Measurements from ENCODE around the gene RPL3.

The RPL3 gene

GRCh38 chr22:39265143-39265886 lies 54.1 kb downstream of the RPL3 start:
- no peaks in the 10 kb centered on the region for H3K27me3 ChIP-seq (ENCODE audit: control insufficient read depth, low read length)
- no peak overlapping the region for H3K4me3 ChIP-seq (ENCODE audit: low read length)
- no peaks in the 10 kb centered on the region for H3K9me3 ChIP-seq (ENCODE audit: control insufficient read depth, insufficient read depth, low read length)
- H3F3A ChIP-seq (ENCODE audit: control insufficient read depth, insufficient read depth) = peaks cover 7% of the 10 kb centered on the region
- no peaks in the 10 kb centered on the region for H3K36me3 ChIP-seq (ENCODE audit: control insufficient read depth, low read length)
- no peaks in the 10 kb centered on the region for H3K79me2 ChIP-seq (ENCODE audit: control insufficient read depth, low read length)
- H3K27ac ChIP-seq (ENCODE audit: low read depth, low read length) = peak overlapping the region; percentile 78
- TF ChIP-seq, protein P1, sequence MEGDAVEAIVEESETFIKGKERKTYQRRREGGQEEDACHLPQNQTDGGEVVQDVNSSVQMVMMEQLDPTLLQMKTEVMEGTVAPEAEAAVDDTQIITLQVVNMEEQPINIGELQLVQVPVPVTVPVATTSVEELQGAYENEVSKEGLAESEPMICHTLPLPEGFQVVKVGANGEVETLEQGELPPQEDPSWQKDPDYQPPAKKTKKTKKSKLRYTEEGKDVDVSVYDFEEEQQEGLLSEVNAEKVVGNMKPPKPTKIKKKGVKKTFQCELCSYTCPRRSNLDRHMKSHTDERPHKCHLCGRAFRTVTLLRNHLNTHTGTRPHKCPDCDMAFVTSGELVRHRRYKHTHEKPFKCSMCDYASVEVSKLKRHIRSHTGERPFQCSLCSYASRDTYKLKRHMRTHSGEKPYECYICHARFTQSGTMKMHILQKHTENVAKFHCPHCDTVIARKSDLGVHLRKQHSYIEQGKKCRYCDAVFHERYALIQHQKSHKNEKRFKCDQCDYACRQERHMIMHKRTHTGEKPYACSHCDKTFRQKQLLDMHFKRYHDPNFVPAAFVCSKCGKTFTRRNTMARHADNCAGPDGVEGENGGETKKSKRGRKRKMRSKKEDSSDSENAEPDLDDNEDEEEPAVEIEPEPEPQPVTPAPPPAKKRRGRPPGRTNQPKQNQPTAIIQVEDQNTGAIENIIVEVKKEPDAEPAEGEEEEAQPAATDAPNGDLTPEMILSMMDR (IDR thresholded peaks at IDR 0.05; ENCODE audit: low read depth, low read length, poor library complexity, severe bottlenecking) = no peak
- no peak for TF ChIP-seq EZH2phosphoT487 (IDR thresholded peaks at IDR 0.05; ENCODE audit: borderline replicate concordance, low read length)
- H3K4me2 ChIP-seq (ENCODE audit: low read length) = peak overlapping the region; percentile 70
- no peaks in the 10 kb centered on the region for H4K20me1 ChIP-seq (ENCODE audit: control insufficient read depth, insufficient read depth, low read depth, low read length)
- H3K4me1 ChIP-seq (ENCODE audit: control insufficient read depth, low read length) = peaks cover 57% of the 10 kb centered on the region
- H3K9me2 ChIP-seq (replicated peaks; ENCODE audit: control insufficient read depth, low read length) = no peaks in the 10 kb centered on the region

- Histone ChIP-seq H3K9me3 (ENCODE audit: control insufficient read depth, insufficient read depth, low read length) (no peaks in the 10 kb centered on the region), H3K36me3 (ENCODE audit: control insufficient read depth, low read length) (no peaks in the 10 kb centered on the region), H3F3A (ENCODE audit: control insufficient read depth, insufficient read depth) (peaks cover 7% of the 10 kb centered on the region), H3K9me2 (replicated peaks; ENCODE audit: control insufficient read depth, low read length) (no peaks in the 10 kb centered on the region), H3K79me2 (ENCODE audit: control insufficient read depth, low read length) (no peaks in the 10 kb centered on the region), H4K20me1 (ENCODE audit: control insufficient read depth, insufficient read depth, low read depth, low read length) (no peaks in the 10 kb centered on the region), H3K4me1 (ENCODE audit: control insufficient read depth, low read length) (peaks cover 57% of the 10 kb centered on the region), H3K4me3 (ENCODE audit: low read length) (no peak overlapping the region), H3K27ac (ENCODE audit: low read depth, low read length) (no peak overlapping the region), H3K4me2 (ENCODE audit: low read length) (no peak overlapping the region), H3K27me3 (ENCODE audit: control insufficient read depth, low read length) (no peaks in the 10 kb centered on the region)
- TF ChIP-seq EZH2phosphoT487 (IDR thresholded peaks at IDR 0.05; ENCODE audit: borderline replicate concordance, low read length) = no peak
- TF ChIP-seq, protein P1 (IDR thresholded peaks at IDR 0.05; ENCODE audit: low read depth, low read length, poor library complexity, severe bottlenecking) = no peak
Observed at GRCh38 chr22:39264349-39265038, 54.9 kb downstream of the RPL3 start.

DNA sequence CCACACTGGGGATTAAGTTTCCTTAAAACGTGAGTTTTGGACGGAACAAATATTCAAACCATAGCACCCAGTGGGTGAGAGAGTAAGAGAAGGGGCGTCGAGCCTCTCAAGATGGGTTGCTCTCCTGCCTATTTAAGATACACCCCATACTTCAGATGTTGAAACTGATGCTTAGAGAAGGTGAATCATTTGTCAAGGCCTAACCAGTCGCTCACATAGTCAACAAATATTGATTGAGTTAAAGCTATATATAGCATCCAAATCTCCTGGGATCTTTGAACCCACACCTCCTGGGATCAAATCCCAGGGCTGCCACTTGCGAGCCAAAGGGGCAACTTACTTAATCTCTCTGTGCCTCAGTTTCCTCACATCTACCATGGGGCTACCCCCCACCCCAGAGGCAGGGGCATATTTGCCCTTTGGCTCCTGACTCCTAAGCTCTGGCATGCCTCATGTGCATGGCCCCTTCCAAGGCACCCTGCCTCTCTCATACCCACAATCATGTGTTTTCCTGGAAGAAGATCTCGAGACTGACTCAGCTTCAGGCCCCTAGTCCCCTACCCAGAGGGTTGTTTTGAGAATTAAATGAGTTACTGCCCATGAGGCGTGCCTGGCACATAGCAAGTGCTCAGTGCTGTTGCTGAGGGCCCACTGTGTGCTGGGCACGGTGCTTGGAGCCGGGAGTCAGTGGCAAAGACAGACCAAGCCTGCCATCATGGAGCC lies 55.6 kb downstream of the RPL3 start:
- H3K4me1 ChIP-seq (ENCODE audit: control insufficient read depth, low read length) = peaks cover 57% of the 10 kb centered on the region
- no peaks in the 10 kb centered on the region for H3K9me3 ChIP-seq (ENCODE audit: control insufficient read depth, insufficient read depth, low read length)
- H3K9me2 ChIP-seq (replicated peaks; ENCODE audit: control insufficient read depth, low read length) = no peaks in the 10 kb centered on the region
- no peak overlapping the region for H3K4me3 ChIP-seq (ENCODE audit: low read length)
- no peaks in the 10 kb centered on the region for H3K27me3 ChIP-seq (ENCODE audit: control insufficient read depth, low read length)
- H3K36me3 ChIP-seq (ENCODE audit: control insufficient read depth, low read length) = no peaks in the 10 kb centered on the region
- H3K79me2 ChIP-seq (ENCODE audit: control insufficient read depth, low read length) = no peaks in the 10 kb centered on the region
- H3K4me2 ChIP-seq (ENCODE audit: low read length) = no peak overlapping the region
- no peaks in the 10 kb centered on the region for H4K20me1 ChIP-seq (ENCODE audit: control insufficient read depth, insufficient read depth, low read depth, low read length)
- no peak for TF ChIP-seq EZH2phosphoT487 (IDR thresholded peaks at IDR 0.05; ENCODE audit: borderline replicate concordance, low read length)
- TF ChIP-seq, protein P1 (IDR thresholded peaks at IDR 0.05; ENCODE audit: low read depth, low read length, poor library complexity, severe bottlenecking) = no peak
- H3F3A ChIP-seq (ENCODE audit: control insufficient read depth, insufficient read depth) = peaks cover 7% of the 10 kb centered on the region
- no peak overlapping the region for H3K27ac ChIP-seq (ENCODE audit: low read depth, low read length)

Data from DOHH2 (cell line).